Gastrocnemius medialis (tissue), 4 donors: ENCODE results near the gene PLBD1. TPM values are rescaled to one million over a fixed set of nuclear protein-coding genes. Genes with fewer than 3 reads are reported as not detected.

Source experiments
- ATAC-seq, 2 donors: fragments of 150-250 bp; one replicate each; pipeline ENCODE4 v1.9.1; 2016
- DNase-seq, 2 donors: peaks; one replicate each; pipeline ENCODE4 v3.0.0-alpha.2; 2019
- H3K27ac ChIP-seq, 4 donors: fragments of 200-600 bp; sonication (generic); 1 replicate in 1 of 4; 2 replicates in 3 of 4; pipeline ENCODE4 v1.5.1; 2016 to 2018; ENCODE audit warnings: mild to moderate bottlenecking in 2 of 4, moderate library complexity in 1 of 4
- H3K27me3 ChIP-seq, 3 donors: fragments of 200-600 bp; sonication (generic) in 2 of 3; 1 replicate in 1 of 3; 2 replicates in 2 of 3; pipeline versions ENCODE4 v1.5.1 to v1.6.0; 2016 to 2019; ENCODE audit warnings: mild to moderate bottlenecking in 1 of 3, moderate library complexity in 1 of 3
- H3K36me3 ChIP-seq, 2 donors: fragments of 200-600 bp; sonication (generic) in 1 of 2; one replicate each; pipeline ENCODE4 v1.5.1; 2017 to 2018
- H3K4me1 ChIP-seq, 2 donors: fragments of 200-600 bp; sonication (generic) in 1 of 2; one replicate each; pipeline ENCODE4 v1.5.1; 2016 to 2017; ENCODE audit warnings: mild to moderate bottlenecking in 2 of 2
- H3K4me3 ChIP-seq, 4 donors: fragments of 200-600 bp; sonication (generic) in 3 of 4; 1 replicate in 1 of 4; 2 replicates in 3 of 4; pipeline ENCODE4 v1.5.1; 2016 to 2019; ENCODE audit warnings: mild to moderate bottlenecking in 2 of 4
- H3K9me3 ChIP-seq, 3 donors: fragments of 200-600 bp; sonication (generic) in 2 of 3; 1 replicate in 1 of 3; 2 replicates in 2 of 3; pipeline ENCODE4 v1.5.1; 2016 to 2019
- CTCF ChIP-seq, 5 experiments: fragments of 450-650 bp in 3 of 5; fragments of 200-600 bp in 2 of 5; sonication (generic) in 2 of 5; IDR thresholded peaks in 4 of 5; conservative IDR thresholded peaks in 1 of 5; 1 replicate in 4 of 5; 2 replicates in 1 of 5; pipeline ENCODE4 v1.5.1; 2016 to 2019; ENCODE audit warnings: antibody characterized with exemption in 5 of 5, mild to moderate bottlenecking in 3 of 5, moderate library complexity in 3 of 5
- POLR2A ChIP-seq, 2 donors: fragments of 450-650 bp; IDR thresholded peaks; one replicate each; pipeline ENCODE4 v1.6.1; 2017; ENCODE audit warnings: antibody characterized with exemption in 2 of 2, mild to moderate bottlenecking in 2 of 2, moderate library complexity in 2 of 2
- in situ Hi-C, 4 donors: fragments of 200-750 bp; cut with MboI; loops; one replicate each; pipeline versions ENCODE4 v1.15.0 to v1.8.0; 2017; ENCODE audit warnings: low sequenced_read_pairs in 4 of 4
- intact Hi-C: fragments of 100-400 bp; cut with DNase I; formaldehyde crosslinking; loops from one replicate; pipeline ENCODE4 v1.15.1; 2023; ENCODE audit warnings: low total_unique reads
- total RNA-seq, 4 donors: library from RNA; depleted of rRNA; stranded (reverse); fragments of >200 nt; gene quantifications; one replicate each; pipeline versions ENCODE4 v1.1.0 to v1.2.3, GENCODE V29; 2016

PLBD1 gene
- total RNA-seq, 4 donors from 2014 or later = 3.0 to 7.1 (median 5.8) TPM

GRCh38 chr12:14495326-14495725 lies 72.4 kb downstream of the PLBD1 start:
- Histone ChIP-seq H3K36me3 (peaks cover 7 to 83% of the 10 kb centered on the region in 2 donors), H3K9me3 (no peaks in the 10 kb centered on the region), H3K4me1 (no peaks in the 10 kb centered on the region), H3K27ac (no peak overlapping the region), H3K27me3 (no peaks in the 10 kb centered on the region), H3K4me3 (no peak overlapping the region)
- no peak for ATAC-seq
- DNase-seq = no peak
- in situ Hi-C loops = no loop called here
- TF ChIP-seq POLR2A (IDR thresholded peaks at IDR 0.05) (no peak), CTCF (IDR thresholded peaks at IDR 0.05 in 4 of 5, conservative IDR thresholded peaks at IDR 0.05 in 1 of 5) (no peak)
- intact Hi-C loops = no loop called here

- peaks cover 2 to 84% of the 10 kb centered on the region in 2 donors for H3K36me3 ChIP-seq
- no peak for TF ChIP-seq POLR2A (IDR thresholded peaks at IDR 0.05)
- no peak for TF ChIP-seq CTCF (IDR thresholded peaks at IDR 0.05 in 4 of 5, conservative IDR thresholded peaks at IDR 0.05 in 1 of 5)
- H3K4me1 ChIP-seq = no peaks in the 10 kb centered on the region
- ATAC-seq (no peak), DNase-seq (no peak)
- intact Hi-C loops (no loop called here), in situ Hi-C loops (no loop called here)
- no peak overlapping the region for H3K27ac ChIP-seq
- no peaks in the 10 kb centered on the region for H3K9me3 ChIP-seq
- H3K4me3 ChIP-seq = no peak overlapping the region
- H3K27me3 ChIP-seq = no peaks in the 10 kb centered on the region
These were observed 84.8 kb downstream of the PLBD1 start for GRCh38 chr12:14482886-14483285.

DNA sequence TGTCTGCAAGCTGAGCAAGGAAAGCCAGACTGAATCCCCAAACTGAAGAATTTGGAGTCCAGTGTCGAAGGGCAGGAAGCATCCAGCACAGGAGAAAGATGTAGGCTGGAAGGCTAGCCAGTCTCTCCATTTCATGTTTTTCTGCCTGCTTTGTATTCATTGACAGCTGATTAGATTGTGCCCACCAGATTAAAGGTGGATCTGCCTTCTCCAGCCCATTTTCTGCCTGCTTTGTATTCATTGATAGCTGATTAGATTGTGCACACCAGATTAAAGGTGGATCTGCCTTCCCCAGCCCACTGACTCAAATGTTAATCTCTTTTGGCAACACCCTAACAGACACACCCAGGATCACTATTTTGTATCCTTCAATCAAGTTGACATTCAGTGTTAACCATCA lies 85.3 kb downstream of the PLBD1 start:
- ATAC-seq = no peak
- DNase-seq = no peak
- Histone ChIP-seq H3K4me3 (no peak overlapping the region), H3K27me3 (no peaks in the 10 kb centered on the region), H3K4me1 (no peaks in the 10 kb centered on the region), H3K27ac (no peak overlapping the region), H3K9me3 (no peaks in the 10 kb centered on the region), H3K36me3 (peaks cover 2 to 84% of the 10 kb centered on the region in 2 donors)
- intact Hi-C loops (no loop called here), in situ Hi-C loops (no loop called here)
- TF ChIP-seq CTCF (IDR thresholded peaks at IDR 0.05 in 4 of 5, conservative IDR thresholded peaks at IDR 0.05 in 1 of 5) (no peak), POLR2A (IDR thresholded peaks at IDR 0.05) (no peak)

- Histone ChIP-seq H3K27me3 (no peaks in the 10 kb centered on the region), H3K4me1 (no peaks in the 10 kb centered on the region)
These were observed 86.5 kb downstream of the PLBD1 start for GRCh38 chr12:14481201-14481600.

More at GRCh38 chr12:14481201-14481600, 86.5 kb downstream of the PLBD1 start:
- no peak overlapping the region for H3K4me3 ChIP-seq
- DNase-seq (no peak), ATAC-seq (no peak)
- H3K9me3 ChIP-seq = no peaks in the 10 kb centered on the region
- TF ChIP-seq POLR2A (IDR thresholded peaks at IDR 0.05) = no peak
- TF ChIP-seq CTCF (IDR thresholded peaks at IDR 0.05 in 4 of 5, conservative IDR thresholded peaks at IDR 0.05 in 1 of 5) = no peak
- intact Hi-C loops = no loop called here
- peaks cover under 1 to 85% of the 10 kb centered on the region in 2 donors for H3K36me3 ChIP-seq
- H3K27ac ChIP-seq = no peak overlapping the region
- in situ Hi-C loops = no loop called here
